Mesenchymal stem cell (in vitro differentiated cells and primary cell): ENCODE measurements around the gene BMPR1A.

Experiments used
- DNase-seq: peaks from one replicate; pipeline ENCODE4 v3.0.0-alpha.2; 2013
- H2AFZ ChIP-seq: one replicate; pipeline ENCODE4 v1.6.1; 2013; ENCODE audit warnings: low read depth, mild to moderate bottlenecking, control low read depth, inconsistent platforms, low read length, moderate library complexity
- H2AK5ac ChIP-seq: 2 replicates; pipeline ENCODE4 v1.6.1; 2013; ENCODE audit warnings: low read length, moderate library complexity, mild to moderate bottlenecking, inconsistent platforms; ENCODE audit not compliant: severe bottlenecking
- H2BK120ac ChIP-seq: one replicate; pipeline ENCODE4 v1.6.1; 2013; ENCODE audit warnings: low read depth, mild to moderate bottlenecking, inconsistent platforms, low read length, moderate library complexity
- H2BK12ac ChIP-seq, 2 experiments: one replicate each; pipeline ENCODE4 v1.6.1; 2013; ENCODE audit warnings: inconsistent platforms in 2 of 2, low read length in 2 of 2, mild to moderate bottlenecking in 2 of 2, moderate library complexity in 2 of 2, control low read depth in 1 of 2
- H2BK15ac ChIP-seq: one replicate; pipeline ENCODE4 v1.6.1; 2013; ENCODE audit warnings: mild to moderate bottlenecking, low read depth, inconsistent platforms; ENCODE audit not compliant: poor library complexity, severe bottlenecking
- H2BK5ac ChIP-seq: 2 replicates; pipeline ENCODE4 v1.6.1; 2013; ENCODE audit warnings: low read depth, mild to moderate bottlenecking, low read length, control low read depth, inconsistent platforms; ENCODE audit not compliant: poor library complexity, severe bottlenecking
- H3K14ac ChIP-seq, 2 experiments: one replicate each; pipeline ENCODE4 v1.6.1; 2013; ENCODE audit warnings: inconsistent platforms in 2 of 2, low read length in 2 of 2, control low read depth in 1 of 2, mild to moderate bottlenecking in 1 of 2, moderate library complexity in 1 of 2
- H3K18ac ChIP-seq, 2 experiments: one replicate each; pipeline ENCODE4 v1.6.1; 2013; ENCODE audit warnings: inconsistent platforms in 2 of 2, low read length in 2 of 2, control low read depth in 1 of 2, low read depth in 1 of 2, mild to moderate bottlenecking in 1 of 2
- H3K23ac ChIP-seq, 2 experiments: one replicate each; pipeline ENCODE4 v1.6.1; 2013; ENCODE audit warnings: inconsistent platforms in 2 of 2, low read length in 2 of 2, mild to moderate bottlenecking in 2 of 2, moderate library complexity in 2 of 2, control low read depth in 1 of 2
- H3K27ac ChIP-seq: 2 replicates; pipeline ENCODE4 v1.5.1; 2013; ENCODE audit warnings: mild to moderate bottlenecking, moderate library complexity, low read length, control low read depth, inconsistent platforms; ENCODE audit not compliant: poor library complexity, severe bottlenecking
- H3K27me3 ChIP-seq, 2 experiments: 2 replicates each; pipeline versions ENCODE4 v1.6.1 to v1.7.0; 2013; ENCODE audit warnings: low read length in 2 of 2, mild to moderate bottlenecking in 2 of 2, moderate library complexity in 2 of 2, control low read depth in 1 of 2, inconsistent platforms in 1 of 2; ENCODE audit not compliant: control insufficient read depth in 1 of 2, insufficient read depth in 1 of 2
- H3K36me3 ChIP-seq, 2 experiments: 2 replicates each; pipeline versions ENCODE4 v1.6.1 to v1.7.0; 2013; ENCODE audit warnings: low read length in 2 of 2, control low read depth in 1 of 2, inconsistent platforms in 1 of 2, low read depth in 1 of 2, mild to moderate bottlenecking in 1 of 2; ENCODE audit not compliant: insufficient read depth in 2 of 2, control insufficient read depth in 1 of 2
- H3K4ac ChIP-seq, 2 experiments: one replicate each; pipeline ENCODE4 v1.6.1; 2013; ENCODE audit warnings: inconsistent platforms in 2 of 2, low read length in 2 of 2, mild to moderate bottlenecking in 2 of 2, moderate library complexity in 2 of 2, control low read depth in 1 of 2, low read depth in 1 of 2
- H3K4me1 ChIP-seq: 2 replicates; pipeline ENCODE4 v1.6.1; 2013; ENCODE audit warnings: low read depth, low read length, control low read depth; ENCODE audit not compliant: control insufficient read depth, insufficient read depth
- H3K4me2 ChIP-seq: 2 replicates; pipeline ENCODE4 v1.6.1; 2013; ENCODE audit warnings: low read length, mild to moderate bottlenecking, inconsistent platforms; ENCODE audit not compliant: poor library complexity, severe bottlenecking
- H3K4me3 ChIP-seq, 2 experiments: 2 replicates each; pipeline versions ENCODE4 v1.5.1 to v1.7.0; 2013; ENCODE audit warnings: low read length in 2 of 2, mild to moderate bottlenecking in 2 of 2, control low read depth in 1 of 2, low read depth in 1 of 2; ENCODE audit not compliant: insufficient read depth in 1 of 2
- H3K79me1 ChIP-seq: replicated peaks from 2 replicates; pipeline ENCODE4 v1.6.1; 2013; ENCODE audit warnings: mild to moderate bottlenecking, control low read depth, low read length, inconsistent platforms; ENCODE audit not compliant: poor library complexity, severe bottlenecking
- H3K9ac ChIP-seq: 2 replicates; pipeline ENCODE4 v1.7.0; 2013; ENCODE audit warnings: mild to moderate bottlenecking, low read length, moderate library complexity
- H3K9me3 ChIP-seq: 2 replicates; pipeline ENCODE4 v1.7.0; 2013; ENCODE audit warnings: mild to moderate bottlenecking, low read length; ENCODE audit not compliant: control insufficient read depth
- H4K8ac ChIP-seq: one replicate; pipeline ENCODE4 v1.6.1; 2013; ENCODE audit warnings: inconsistent platforms, mild to moderate bottlenecking, low read length, moderate library complexity
- H4K91ac ChIP-seq: one replicate; pipeline ENCODE4 v1.6.1; 2013; ENCODE audit warnings: mild to moderate bottlenecking, low read length, inconsistent platforms
- WGBS: methylation state at CpG from one replicate; pipeline ENCODE4 v1.1.7; 2013; ENCODE audit warnings: mixed read lengths; 5-methylcytosine and 5-hydroxymethylcytosine counted together

BMPR1A gene

GRCh38 chr10:86793696-86794095 lies 37.3 kb downstream of the BMPR1A start:
- 99% methylated on average over 3 of the region's 4 CpGs for WGBS
- Histone ChIP-seq H3K27me3 (no peaks in the 10 kb centered on the region), H3K9ac (no peak overlapping the region), H3K23ac (no peak overlapping the region), H2AK5ac (no peak overlapping the region), H3K18ac (no peak overlapping the region), H3K4me2 (no peak overlapping the region), H2BK5ac (no peak overlapping the region), H2BK12ac (peak overlapping the region in 1 of 2 experiments; percentile 24), H2AFZ (no peak overlapping the region), H4K91ac (no peak overlapping the region), H4K8ac (no peak overlapping the region), H3K4me3 (no peak overlapping the region), H2BK120ac (no peak overlapping the region), H3K9me3 (no peaks in the 10 kb centered on the region), H3K79me1 (peaks cover 9% of the 10 kb centered on the region), H3K27ac (no peak overlapping the region), H3K4me1 (no peaks in the 10 kb centered on the region), H2BK15ac (no peak overlapping the region), H3K14ac (no peak overlapping the region), H3K36me3 (no peaks in the 10 kb centered on the region), H3K4ac (no peak overlapping the region)
- no peak for DNase-seq

DNA sequence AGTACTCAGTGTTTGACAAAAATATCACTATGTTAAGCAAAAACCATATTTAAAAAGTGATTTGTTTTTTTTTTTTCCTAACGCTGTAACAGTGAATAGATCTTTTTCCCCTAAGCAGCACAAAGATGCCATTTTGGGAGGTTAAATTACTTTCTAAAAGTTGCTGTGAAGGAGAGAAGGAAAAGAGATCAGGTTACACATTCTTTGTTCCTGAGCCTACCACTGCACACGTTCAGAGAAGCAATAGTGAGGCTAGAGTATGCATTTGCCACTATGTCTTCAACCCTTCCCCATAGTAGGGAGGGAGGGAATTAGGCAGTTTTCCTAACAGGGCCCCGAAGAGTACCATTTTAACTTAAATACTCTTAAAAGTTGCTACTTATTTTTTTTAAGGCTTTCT lies 38.9 kb downstream of the BMPR1A start:
- H4K8ac ChIP-seq: no peak overlapping the region
- peak; percentile 77 for DNase-seq
- H3K14ac ChIP-seq: no peak overlapping the region
- peaks cover 10% of the 10 kb centered on the region for H3K79me1 ChIP-seq
- H3K23ac ChIP-seq: no peak overlapping the region
- H2BK120ac ChIP-seq: no peak overlapping the region
- no peak overlapping the region for H2AFZ ChIP-seq
- peak overlapping the region; percentile 33 for H3K9ac ChIP-seq
- no peak overlapping the region for H3K4ac ChIP-seq
- H3K36me3 ChIP-seq: no peaks in the 10 kb centered on the region
- H3K4me1 ChIP-seq: no peaks in the 10 kb centered on the region
- H4K91ac ChIP-seq: no peak overlapping the region
- H3K27me3 ChIP-seq: no peaks in the 10 kb centered on the region
- H3K18ac ChIP-seq: no peak overlapping the region
- no peak overlapping the region for H2BK15ac ChIP-seq
- H3K4me2 ChIP-seq: no peak overlapping the region
- no peak overlapping the region for H2BK5ac ChIP-seq
- no peak overlapping the region for H3K4me3 ChIP-seq
- no peak overlapping the region for H3K27ac ChIP-seq
- H3K9me3 ChIP-seq: no peaks in the 10 kb centered on the region
- WGBS: no CpG with 5 or more reads among the region's 3 CpGs
- no peak overlapping the region for H2BK12ac ChIP-seq
- no peak overlapping the region for H2AK5ac ChIP-seq

GRCh38 chr10:86798025-86798424 lies 41.6 kb downstream of the BMPR1A start:
- no peak overlapping the region for H2AFZ ChIP-seq
- H3K18ac ChIP-seq: no peak overlapping the region
- no peaks in the 10 kb centered on the region for H3K27me3 ChIP-seq
- H4K91ac ChIP-seq: no peak overlapping the region
- peaks cover 4% of the 10 kb centered on the region for H3K4me1 ChIP-seq
- no peak overlapping the region for H2BK5ac ChIP-seq
- no peak overlapping the region for H2BK15ac ChIP-seq
- H3K4me2 ChIP-seq: no peak overlapping the region
- H2BK120ac ChIP-seq: no peak overlapping the region
- peaks cover 14% of the 10 kb centered on the region for H3K79me1 ChIP-seq
- H4K8ac ChIP-seq: no peak overlapping the region
- peaks cover 0 to 3% of the 10 kb centered on the region in 2 experiments for H3K36me3 ChIP-seq
- H3K9me3 ChIP-seq: no peaks in the 10 kb centered on the region
- peak overlapping the region in 1 of 2 experiments; percentile 59 for H3K4me3 ChIP-seq
- no peak overlapping the region for H3K23ac ChIP-seq
- no CpG with 5 or more reads among the region's 1 CpG for WGBS
- H3K14ac ChIP-seq: no peak overlapping the region
- H2BK12ac ChIP-seq: no peak overlapping the region
- H3K4ac ChIP-seq: no peak overlapping the region
- peak overlapping the region; percentile 72 for H3K9ac ChIP-seq
- peak; percentile 20 for DNase-seq
- H3K27ac ChIP-seq: no peak overlapping the region
- H2AK5ac ChIP-seq: no peak overlapping the region

DNA sequence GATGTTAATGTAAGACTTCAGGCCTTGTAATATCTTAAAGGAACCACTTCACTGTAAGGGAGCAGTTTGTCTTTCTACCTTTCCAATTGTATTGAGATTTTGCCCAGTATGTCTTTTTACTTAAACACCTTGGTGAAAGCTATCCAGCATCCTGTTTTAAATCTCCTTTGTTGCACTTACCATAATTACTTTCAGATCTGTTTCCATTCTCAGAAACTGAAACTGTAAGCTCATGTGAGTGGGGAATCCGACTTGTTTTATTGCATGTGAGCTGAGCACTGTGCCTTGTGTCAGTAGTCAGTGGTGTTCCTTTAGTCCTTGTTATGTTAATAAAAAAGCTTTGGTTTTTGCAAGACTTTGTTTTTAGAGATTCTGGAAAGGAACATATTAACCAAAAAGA lies 42.2 kb downstream of the BMPR1A start:
- WGBS: 28% methylated on average over 1 of the region's 1 CpG

More for the DNA sequence above, 42.2 kb downstream of the BMPR1A start:
- Histone ChIP-seq H3K27me3 (no peaks in the 10 kb centered on the region), H3K18ac (no peak overlapping the region), H3K27ac (no peak overlapping the region), H3K4me2 (no peak overlapping the region), H2BK120ac (no peak overlapping the region), H3K4ac (no peak overlapping the region), H4K91ac (no peak overlapping the region), H4K8ac (no peak overlapping the region), H2AK5ac (no peak overlapping the region), H2BK5ac (no peak overlapping the region), H3K23ac (no peak overlapping the region), H2BK12ac (no peak overlapping the region), H3K9me3 (no peaks in the 10 kb centered on the region), H3K36me3 (peaks cover 0 to 3% of the 10 kb centered on the region in 2 experiments), H3K4me1 (peaks cover 4% of the 10 kb centered on the region), H3K4me3 (peak overlapping the region in 1 of 2 experiments; percentile 59), H2BK15ac (no peak overlapping the region), H3K79me1 (peaks cover 14% of the 10 kb centered on the region), H2AFZ (no peak overlapping the region), H3K14ac (no peak overlapping the region), H3K9ac (peak overlapping the region; percentile 72)
- peak; percentile 72 for DNase-seq
